Stimulated activated naive CD8-positive, alpha-beta T cell treated with anti-CD3 and anti-CD28 coated beads, Interleukin-15, Interleukin-2, amounts not matched to agents 100 ng/mL and 50 ng/mL, for 24 hours (primary cell): ENCODE data around the gene DICER1.

Experiments used
- H3K27ac Mint-ChIP-seq: one replicate; pipeline ENCODE4 v1.8.0; 2021; ENCODE audit warnings: mild to moderate bottlenecking, mixed read lengths
- H3K27me3 Mint-ChIP-seq: one replicate; pipeline ENCODE4 v1.8.0; 2021; ENCODE audit warnings: mixed read lengths
- H3K36me3 Mint-ChIP-seq: one replicate; pipeline ENCODE4 v1.8.0; 2021; ENCODE audit warnings: low read depth, mixed read lengths
- H3K4me1 Mint-ChIP-seq: one replicate; pipeline ENCODE4 v1.8.0; 2021; ENCODE audit warnings: low read depth, mixed read lengths
- H3K4me3 Mint-ChIP-seq: one replicate; pipeline ENCODE4 v1.8.0; 2021; ENCODE audit warnings: mild to moderate bottlenecking, mixed read lengths
- H3K9me3 Mint-ChIP-seq: one replicate; pipeline ENCODE4 v1.8.0; 2021; ENCODE audit warnings: mixed read lengths

DICER1 gene

DNA sequence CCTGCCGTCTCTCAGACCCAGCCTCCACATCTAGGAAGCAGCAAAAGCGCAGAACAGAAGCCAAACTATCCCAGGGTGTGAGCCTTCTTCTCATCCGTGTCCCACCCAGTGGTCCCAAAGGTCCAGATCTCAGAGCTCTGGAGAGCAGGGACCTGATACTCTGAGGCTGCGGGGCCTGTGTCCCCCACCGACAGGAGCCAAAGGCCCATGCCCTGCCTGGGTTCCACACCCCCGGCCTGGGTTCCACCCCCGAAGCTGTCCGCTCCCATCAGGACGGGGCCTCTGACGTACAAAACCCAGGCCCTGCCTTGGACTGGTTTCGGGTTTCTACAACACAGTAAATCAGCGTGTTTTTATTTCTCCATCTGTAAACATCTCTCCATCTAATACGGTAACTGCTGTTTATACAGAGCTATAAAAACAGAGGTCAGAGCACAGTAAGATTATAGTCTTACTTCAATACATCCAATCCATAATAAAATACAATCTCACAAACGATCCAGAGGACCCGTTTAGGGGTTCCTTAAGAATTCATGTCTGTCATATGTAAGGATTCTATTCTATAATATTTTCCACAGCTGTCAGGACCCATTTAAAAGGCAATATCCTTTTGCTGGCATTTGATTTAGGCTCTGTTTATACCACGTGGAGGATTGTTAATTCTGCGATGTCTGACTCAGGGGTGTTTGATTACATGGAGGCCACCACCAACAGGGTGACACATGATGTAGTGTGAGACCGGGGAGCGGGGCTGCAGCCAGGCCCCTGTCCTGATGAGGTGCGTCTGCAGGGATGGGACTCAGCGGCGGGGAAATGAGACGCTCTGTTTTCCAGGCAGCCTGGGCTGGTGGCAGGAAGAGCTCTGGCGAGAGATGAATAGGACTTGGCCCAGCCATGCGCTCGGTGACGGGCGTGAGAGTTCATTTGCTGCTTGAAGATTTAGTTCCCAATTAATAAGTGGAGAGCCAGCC is 110.3 kb downstream of the DICER1 start:
- H3K36me3 Mint-ChIP-seq: no peaks in the 10 kb centered on the region

DNA sequence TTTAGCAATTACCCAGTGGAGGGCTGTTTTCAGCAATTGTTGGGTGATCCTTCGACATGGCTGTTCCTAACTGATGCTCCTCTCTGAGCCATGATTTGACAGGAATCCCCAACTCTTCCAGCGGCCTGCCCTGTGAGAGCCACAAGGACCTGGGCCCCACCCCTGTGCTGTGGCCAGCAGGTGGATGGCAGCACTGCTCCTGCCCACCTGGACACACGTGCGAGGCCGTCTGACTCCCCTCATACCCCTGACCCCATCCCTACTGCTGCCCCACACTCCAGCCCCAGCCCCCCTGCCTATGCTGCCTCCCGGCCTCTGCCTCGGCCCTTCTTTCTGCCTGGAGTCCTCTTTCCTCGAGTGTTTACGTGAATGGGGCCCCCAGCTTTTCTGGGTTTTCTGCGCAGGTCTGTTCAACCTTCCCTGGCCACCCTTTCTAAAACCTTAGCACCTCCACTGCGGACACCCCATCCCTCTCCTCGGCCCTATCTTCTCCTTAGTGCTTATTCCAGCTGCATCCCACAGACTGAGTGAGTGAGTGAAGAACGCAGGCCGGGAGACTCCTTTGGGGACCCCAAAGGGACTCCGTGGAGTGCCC is 111.4 kb downstream of the DICER1 start:
- Mint-ChIP-seq H3K4me1 (no peaks in the 10 kb centered on the region), H3K36me3 (no peaks in the 10 kb centered on the region), H3K4me3 (no peak overlapping the region), H3K27me3 (peaks cover 7% of the 10 kb centered on the region), H3K9me3 (no peaks in the 10 kb centered on the region), H3K27ac (no peak overlapping the region)

More for the DNA sequence above, 110.3 kb downstream of the DICER1 start:
- Mint-ChIP-seq H3K9me3 (no peaks in the 10 kb centered on the region), H3K27ac (no peak overlapping the region), H3K27me3 (peaks cover 7% of the 10 kb centered on the region), H3K4me1 (no peaks in the 10 kb centered on the region), H3K4me3 (no peak overlapping the region)

DNA sequence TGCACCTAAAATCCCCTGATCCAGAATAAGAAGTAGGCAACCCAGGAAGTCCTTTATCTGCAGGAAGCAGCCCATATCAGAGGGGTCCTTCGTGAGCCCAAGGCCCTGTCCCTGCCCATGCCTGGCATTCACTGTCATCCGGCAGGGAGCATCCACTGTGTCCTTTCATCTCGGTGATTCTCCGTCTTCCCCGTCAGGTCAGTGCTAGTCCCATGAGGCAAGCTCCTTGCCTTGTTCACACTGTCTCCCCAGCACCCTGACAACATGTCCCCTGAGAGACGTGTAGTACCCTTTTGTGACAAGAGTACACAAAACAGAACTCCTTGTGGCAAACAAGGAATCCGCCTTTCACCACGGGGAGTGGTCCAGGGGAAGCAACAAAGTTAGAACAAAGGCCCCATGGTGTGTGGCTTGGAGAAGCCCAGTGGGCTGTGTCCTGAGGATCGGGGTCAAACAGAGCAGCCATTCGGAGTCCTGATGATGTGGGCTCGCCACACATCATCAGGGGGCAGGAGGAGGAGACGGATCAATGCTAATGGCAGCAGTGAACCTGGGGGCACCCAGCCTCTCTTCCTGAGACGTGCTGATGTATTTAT is 112.1 kb downstream of the DICER1 start:
- no peak overlapping the region for H3K4me3 Mint-ChIP-seq
- peaks cover 7% of the 10 kb centered on the region for H3K27me3 Mint-ChIP-seq
- H3K27ac Mint-ChIP-seq: no peak overlapping the region
- H3K36me3 Mint-ChIP-seq: no peaks in the 10 kb centered on the region
- H3K4me1 Mint-ChIP-seq: no peaks in the 10 kb centered on the region
- H3K9me3 Mint-ChIP-seq: no peaks in the 10 kb centered on the region

DNA sequence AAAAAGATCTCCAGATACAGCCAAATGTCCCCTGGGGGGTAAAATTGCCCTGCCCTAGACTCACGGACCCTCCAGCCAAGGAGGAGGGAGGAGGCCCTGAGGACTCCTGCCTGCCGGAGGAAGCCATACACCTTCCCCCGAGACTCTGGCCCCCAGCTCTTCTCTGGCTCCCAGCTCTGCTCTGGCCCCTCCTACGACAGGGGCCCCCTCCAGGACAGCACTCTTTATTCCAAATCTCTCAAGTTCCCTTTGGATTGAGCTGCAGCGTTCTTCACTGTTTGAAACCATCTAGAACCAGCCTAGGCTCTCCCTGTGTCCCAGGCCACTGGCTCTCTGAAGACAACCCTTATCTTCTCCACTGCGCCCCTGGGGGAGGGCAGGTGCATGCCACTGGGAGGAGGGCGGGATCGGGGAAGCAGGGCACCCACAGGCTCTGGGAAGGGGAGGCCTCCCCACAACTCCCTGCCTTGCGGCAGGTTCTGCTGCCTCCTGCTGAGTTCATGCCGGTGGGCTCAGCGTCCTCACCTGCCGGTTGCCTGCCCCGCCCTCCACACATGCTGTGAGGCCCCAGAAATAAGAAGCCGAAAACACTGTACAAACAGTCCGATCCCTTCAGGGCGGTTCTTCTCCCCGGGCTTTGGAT is 112.7 kb downstream of the DICER1 start:
- H3K36me3 Mint-ChIP-seq: no peaks in the 10 kb centered on the region
- no peaks in the 10 kb centered on the region for H3K9me3 Mint-ChIP-seq
- no peaks in the 10 kb centered on the region for H3K4me1 Mint-ChIP-seq
- H3K4me3 Mint-ChIP-seq: no peak overlapping the region
- H3K27me3 Mint-ChIP-seq: peaks cover 7% of the 10 kb centered on the region
- no peak overlapping the region for H3K27ac Mint-ChIP-seq

DNA sequence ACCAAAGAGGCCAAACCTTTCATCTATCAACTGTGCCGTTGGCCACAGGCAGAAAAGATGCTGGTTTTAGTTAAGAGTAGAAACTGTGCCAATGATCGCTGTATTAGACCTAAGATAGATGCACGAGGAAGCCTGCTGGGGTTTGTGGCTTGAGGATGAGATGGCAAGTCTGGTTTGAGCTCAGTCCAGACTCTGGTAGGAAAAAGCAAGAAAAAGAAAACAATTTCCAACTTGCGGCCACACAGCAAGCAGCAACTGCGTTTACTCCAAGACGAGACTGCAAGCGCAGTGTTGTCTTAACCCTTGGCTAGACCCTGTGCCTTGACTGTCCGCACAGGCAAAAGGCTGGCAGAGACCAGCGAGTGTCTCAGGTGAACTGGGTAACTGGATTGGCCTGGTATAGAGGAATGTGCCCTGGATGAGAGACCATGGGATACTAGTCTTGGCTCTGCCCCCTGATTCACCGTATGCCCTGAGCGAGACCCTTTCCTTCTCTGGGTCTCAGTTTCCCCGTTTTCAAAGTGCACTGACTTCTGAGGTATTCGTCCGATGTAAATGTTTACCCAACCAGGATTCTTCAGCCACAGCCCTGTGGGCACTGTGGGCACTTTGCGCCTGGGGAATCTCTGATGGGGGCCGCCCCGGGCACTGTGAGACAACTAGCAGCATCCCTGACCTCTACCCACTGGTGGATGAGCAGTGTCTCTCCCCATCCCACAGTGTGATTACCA is 113.4 kb downstream of the DICER1 start:
- H3K27ac Mint-ChIP-seq: no peak overlapping the region
- H3K4me1 Mint-ChIP-seq: no peaks in the 10 kb centered on the region
- H3K4me3 Mint-ChIP-seq: no peak overlapping the region
- no peaks in the 10 kb centered on the region for H3K36me3 Mint-ChIP-seq
- H3K27me3 Mint-ChIP-seq: peaks cover 7% of the 10 kb centered on the region
- H3K9me3 Mint-ChIP-seq: no peaks in the 10 kb centered on the region

DNA sequence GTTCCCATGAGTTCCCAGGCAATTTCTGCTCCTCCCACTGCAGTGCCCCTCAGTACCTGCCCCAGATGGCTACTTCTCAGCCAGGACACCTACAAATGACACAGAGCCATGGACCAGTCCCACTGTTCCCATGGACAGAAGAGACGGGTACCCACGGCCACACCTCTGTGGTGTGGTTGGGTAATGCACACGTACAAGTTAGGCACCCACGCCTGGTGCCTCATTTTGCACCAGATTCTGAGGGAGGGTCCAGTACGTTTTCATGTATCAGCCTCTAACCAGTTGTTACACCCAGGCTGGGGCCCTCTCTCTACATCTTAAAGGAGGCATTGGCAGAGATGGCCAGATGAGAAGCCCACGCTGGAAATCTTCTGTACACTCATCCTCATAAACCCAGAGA is 114.0 kb downstream of the DICER1 start:
- Mint-ChIP-seq H3K27me3 (peaks cover 4% of the 10 kb centered on the region), H3K4me1 (no peaks in the 10 kb centered on the region), H3K36me3 (no peaks in the 10 kb centered on the region), H3K9me3 (no peaks in the 10 kb centered on the region), H3K4me3 (no peak overlapping the region), H3K27ac (no peak overlapping the region)

DNA sequence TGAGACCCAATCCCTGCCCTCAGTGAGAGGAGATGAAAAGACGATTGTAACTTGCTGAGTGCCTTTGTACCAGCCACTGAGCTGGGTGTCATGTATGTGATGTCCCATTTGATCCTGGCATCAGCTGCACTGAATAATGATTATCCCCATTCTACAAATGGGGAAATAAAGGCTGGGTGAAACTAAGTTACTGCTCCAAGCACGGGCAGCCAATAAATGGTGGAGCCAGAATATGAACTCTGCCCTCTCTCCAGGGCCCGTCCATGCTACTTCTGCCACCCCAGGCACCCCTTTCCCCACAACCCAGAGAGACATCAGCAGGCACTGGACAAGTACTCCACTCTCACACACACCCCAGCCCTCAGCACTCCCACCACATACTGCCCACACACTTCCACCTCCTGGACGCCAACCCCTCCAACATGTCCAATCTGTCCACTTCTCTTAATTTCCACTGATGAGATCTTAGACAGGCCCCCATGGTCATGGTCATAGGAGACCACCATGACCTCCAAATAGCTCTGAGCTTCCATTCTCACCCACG is 115.8 kb downstream of the DICER1 start:
- Mint-ChIP-seq H3K27ac (no peak overlapping the region), H3K36me3 (no peaks in the 10 kb centered on the region), H3K4me3 (no peak overlapping the region), H3K9me3 (no peaks in the 10 kb centered on the region), H3K27me3 (peaks cover 6% of the 10 kb centered on the region), H3K4me1 (no peaks in the 10 kb centered on the region)

DNA sequence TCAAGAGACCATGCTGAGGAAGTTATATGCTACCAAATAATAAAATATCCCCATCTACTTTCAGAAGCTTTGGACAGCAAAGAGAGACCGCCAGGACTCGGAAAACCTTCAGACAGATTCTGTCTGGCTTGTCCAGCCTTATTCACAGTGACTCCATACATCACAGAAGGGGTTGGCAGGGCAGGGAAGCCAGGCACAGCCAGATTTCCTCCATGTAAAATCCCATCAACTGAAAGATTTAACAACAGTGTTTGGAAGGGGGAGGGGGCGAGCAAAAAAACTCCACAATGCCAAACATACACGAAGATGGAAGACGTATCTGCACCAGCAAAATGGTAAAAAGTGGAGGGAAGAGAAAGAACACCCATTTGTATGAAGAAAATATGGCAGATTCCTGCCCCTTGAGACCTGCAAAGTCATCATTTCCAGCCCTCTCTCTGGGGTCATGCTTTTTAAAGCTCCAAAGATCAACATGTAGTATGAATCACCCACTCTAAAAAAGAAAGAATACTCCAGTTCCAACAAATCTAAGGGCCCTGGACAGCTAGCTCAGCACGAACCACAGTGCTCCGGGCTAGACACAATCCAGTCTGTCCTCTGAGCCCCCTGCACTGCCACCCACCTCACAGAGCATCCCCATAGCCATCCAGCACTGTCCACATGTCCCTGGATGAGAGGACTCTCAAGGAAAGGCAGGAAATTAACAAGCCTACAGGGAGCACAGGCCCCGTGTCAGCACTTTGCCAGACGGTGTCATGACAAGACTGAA is 116.4 kb downstream of the DICER1 start:
- no peaks in the 10 kb centered on the region for H3K4me1 Mint-ChIP-seq
- no peaks in the 10 kb centered on the region for H3K9me3 Mint-ChIP-seq
- no peaks in the 10 kb centered on the region for H3K36me3 Mint-ChIP-seq
- H3K27ac Mint-ChIP-seq: no peak overlapping the region
- H3K4me3 Mint-ChIP-seq: no peak overlapping the region
- peaks cover 6% of the 10 kb centered on the region for H3K27me3 Mint-ChIP-seq

DNA sequence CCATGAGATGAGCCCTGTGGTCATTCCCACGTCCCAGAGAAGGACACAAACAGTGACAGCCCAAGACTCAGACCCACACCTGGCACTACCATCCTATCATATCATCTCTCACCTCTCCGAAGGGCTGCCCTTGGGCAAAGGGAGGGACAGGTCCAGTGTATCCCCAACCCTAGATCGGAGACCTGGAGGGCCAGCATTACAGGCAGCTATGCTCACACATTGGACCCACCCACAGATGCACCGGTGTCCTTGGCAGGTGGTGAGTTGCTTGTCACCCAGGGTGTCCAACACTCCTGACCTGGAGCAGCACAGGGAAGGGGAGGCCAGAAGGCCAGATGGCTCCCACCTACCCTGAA is 117.4 kb downstream of the DICER1 start:
- H3K4me1 Mint-ChIP-seq: no peaks in the 10 kb centered on the region
- no peaks in the 10 kb centered on the region for H3K9me3 Mint-ChIP-seq
- peaks cover 6% of the 10 kb centered on the region for H3K27me3 Mint-ChIP-seq
- no peak overlapping the region for H3K27ac Mint-ChIP-seq
- H3K36me3 Mint-ChIP-seq: no peaks in the 10 kb centered on the region
- no peak overlapping the region for H3K4me3 Mint-ChIP-seq

DNA sequence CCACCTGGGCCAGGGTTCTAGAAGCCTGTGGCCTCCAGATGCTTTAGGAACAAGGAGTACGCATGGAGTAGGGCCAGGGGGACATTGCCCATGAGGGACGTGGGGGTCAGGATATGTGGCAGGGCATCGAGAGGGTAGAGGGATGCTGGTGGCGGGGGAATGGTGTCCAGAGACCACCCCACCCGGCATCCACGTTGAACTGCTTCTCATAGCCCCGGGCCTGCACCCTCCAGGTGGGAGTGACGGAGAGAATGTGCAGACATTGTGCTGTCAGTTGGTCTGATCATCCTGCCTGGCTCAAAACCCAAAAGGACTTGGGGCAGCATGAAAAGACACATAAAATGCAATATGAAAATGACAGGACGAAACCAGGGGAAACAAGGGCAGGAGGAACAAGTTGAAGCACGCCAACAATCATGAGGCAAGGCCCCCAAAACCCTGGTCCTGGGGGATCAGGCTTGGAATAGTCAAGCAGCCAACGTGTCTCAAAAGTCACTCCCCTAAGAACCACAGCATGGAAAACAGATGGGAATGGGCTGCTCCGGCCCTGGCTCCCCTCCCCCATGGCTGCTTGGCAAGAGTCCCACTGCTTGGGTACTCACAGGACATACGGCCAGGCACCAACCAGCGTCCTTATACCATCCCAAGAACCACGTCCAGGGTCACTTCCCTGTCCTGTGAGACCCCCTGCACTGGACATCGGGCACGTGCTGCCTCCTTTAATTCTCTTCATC is 117.9 kb downstream of the DICER1 start:
- Mint-ChIP-seq H3K27me3 (peaks cover 6% of the 10 kb centered on the region), H3K27ac (no peak overlapping the region), H3K36me3 (no peaks in the 10 kb centered on the region), H3K4me1 (no peaks in the 10 kb centered on the region), H3K9me3 (no peaks in the 10 kb centered on the region), H3K4me3 (no peak overlapping the region)

DNA sequence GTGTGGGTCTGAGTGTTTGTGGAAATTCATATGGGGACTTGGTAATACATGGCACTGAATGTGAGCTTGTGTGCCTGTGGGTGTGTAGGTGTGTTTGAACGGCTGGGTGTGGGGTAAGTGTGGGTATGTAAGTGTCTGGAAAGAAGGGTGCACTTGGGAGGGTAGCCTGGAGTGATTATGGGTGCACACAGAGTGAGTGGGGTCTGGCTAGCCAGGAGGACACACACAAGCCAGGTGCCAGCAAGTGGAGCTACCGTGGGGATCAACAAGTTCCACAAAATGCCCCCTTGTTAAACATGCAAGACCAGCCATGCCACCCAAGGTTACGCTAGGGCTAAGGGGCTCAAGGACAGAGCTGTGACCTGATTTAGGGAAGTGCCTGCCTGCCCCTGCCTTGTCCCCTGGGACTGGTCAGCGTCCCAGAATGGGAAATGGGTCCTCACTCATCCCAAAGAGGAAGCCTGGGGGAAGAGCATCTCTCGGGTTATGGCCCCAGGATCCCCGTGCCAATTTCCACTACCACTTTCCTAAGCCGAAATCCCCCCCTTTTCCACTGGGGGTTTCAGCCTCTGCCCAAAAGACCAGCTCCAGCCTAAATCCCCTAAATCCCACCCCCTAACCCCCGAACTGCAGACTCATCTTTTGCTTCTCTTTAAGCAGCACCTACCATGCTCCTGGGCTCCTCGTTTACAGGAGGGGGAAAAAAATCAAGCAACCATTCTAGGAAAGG is 118.6 kb downstream of the DICER1 start:
- no peak overlapping the region for H3K4me3 Mint-ChIP-seq
- H3K27ac Mint-ChIP-seq: no peak overlapping the region
- no peaks in the 10 kb centered on the region for H3K4me1 Mint-ChIP-seq
- H3K9me3 Mint-ChIP-seq: no peaks in the 10 kb centered on the region
- no peaks in the 10 kb centered on the region for H3K36me3 Mint-ChIP-seq
- H3K27me3 Mint-ChIP-seq: peaks cover 6% of the 10 kb centered on the region

DNA sequence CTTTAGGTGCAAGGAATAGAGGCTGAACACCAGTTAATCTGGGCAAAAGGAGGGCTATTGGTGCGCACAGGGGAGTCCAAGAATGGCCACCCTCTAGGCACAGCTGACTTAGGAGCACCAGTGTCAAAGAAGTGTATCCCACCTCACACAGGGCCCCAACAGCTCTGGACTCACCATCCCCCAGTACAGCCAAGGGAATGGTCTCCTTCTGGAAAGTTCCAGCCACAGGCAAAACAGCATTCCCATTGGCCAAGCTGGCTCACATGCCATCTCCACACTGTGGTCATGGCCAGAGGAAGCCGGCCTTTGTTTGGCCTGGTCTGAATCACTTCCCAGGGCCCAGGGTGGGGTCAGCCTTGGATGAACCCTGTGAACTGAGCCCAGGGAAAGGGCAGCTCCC is 120.1 kb downstream of the DICER1 start:
- peaks cover 3% of the 10 kb centered on the region for H3K9me3 Mint-ChIP-seq
- H3K4me1 Mint-ChIP-seq: no peaks in the 10 kb centered on the region
- H3K27ac Mint-ChIP-seq: no peak overlapping the region
- no peaks in the 10 kb centered on the region for H3K36me3 Mint-ChIP-seq
- H3K27me3 Mint-ChIP-seq: peaks cover 3% of the 10 kb centered on the region
- H3K4me3 Mint-ChIP-seq: no peak overlapping the region
